ENCODE results near the gene RMP24.
"Not testable (repeated sequence)": the region's sequence is repeated elsewhere in the genome, so short reads cannot be mapped to it uniquely, and the experiment has no call there.

Gene RMP24

DNA sequence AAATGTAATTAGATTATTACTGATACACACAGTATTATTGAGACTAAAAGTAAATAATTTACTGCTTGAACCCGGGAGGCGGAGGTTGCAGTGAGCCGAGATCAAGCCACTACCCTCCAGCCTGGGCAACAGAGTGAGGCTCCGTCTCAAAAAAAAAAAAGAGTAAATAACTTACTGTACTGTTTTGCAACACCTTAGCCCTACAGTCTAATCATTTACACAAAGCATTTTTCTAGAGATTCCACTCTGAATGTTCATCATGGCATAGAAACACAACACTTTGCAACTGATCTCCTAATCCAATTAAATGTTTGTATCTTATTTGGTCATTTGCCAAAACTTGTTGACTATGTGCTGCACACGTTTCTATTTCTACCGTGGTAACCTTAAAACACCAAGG is 23.4 kb upstream of the RMP24 start:
- Mint-ChIP-seq H3K4me1 (no peaks in the 10 kb centered on the region), H3K9me3 (no peaks in the 10 kb centered on the region), H3K4me3 (peak overlapping the region; percentile 82), H3K27me3 (peaks cover 22% of the 10 kb centered on the region), H3K27ac (no peak overlapping the region), H3K36me3 (ENCODE audit: low read depth) (no peaks in the 10 kb centered on the region)
- ATAC-seq (replicated peaks) = no peak

GRCh38 chr18:35949903-35950627 is 22.4 kb upstream of the RMP24 start:
- H3K4me1 Mint-ChIP-seq = no peaks in the 10 kb centered on the region
- H3K36me3 Mint-ChIP-seq (ENCODE audit: low read depth) = no peaks in the 10 kb centered on the region
- ATAC-seq (replicated peaks) = peak; percentile 70
- peaks cover 22% of the 10 kb centered on the region for H3K27me3 Mint-ChIP-seq
- no peak overlapping the region for H3K27ac Mint-ChIP-seq
- H3K4me3 Mint-ChIP-seq = peak overlapping the region; percentile 82
- H3K9me3 Mint-ChIP-seq = no peaks in the 10 kb centered on the region

DNA sequence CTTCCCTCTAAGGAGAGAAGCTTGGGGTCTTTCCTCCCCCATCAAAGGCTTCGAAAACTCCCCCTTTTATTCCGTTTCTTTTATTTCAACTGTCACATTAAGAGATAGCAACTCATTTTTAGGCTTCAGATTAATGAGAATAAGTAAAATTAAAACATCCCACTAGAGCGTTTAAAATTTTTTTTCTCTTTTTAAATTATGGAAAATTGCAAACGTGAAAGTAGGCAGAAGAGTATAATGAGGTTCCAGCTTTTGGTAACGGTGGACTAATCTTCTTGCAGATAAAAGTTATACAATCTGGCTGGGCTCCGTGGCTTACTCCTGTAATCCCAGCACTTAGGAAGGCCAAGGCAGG is 21.9 kb upstream of the RMP24 start:
- Mint-ChIP-seq H3K36me3 (ENCODE audit: low read depth) (no peaks in the 10 kb centered on the region), H3K9me3 (no peaks in the 10 kb centered on the region), H3K4me1 (no peaks in the 10 kb centered on the region), H3K4me3 (peak overlapping the region; percentile 82), H3K27me3 (peaks cover 22% of the 10 kb centered on the region), H3K27ac (no peak overlapping the region)
- no peak for ATAC-seq (replicated peaks)

GRCh38 chr18:35953688-35954087 is 18.8 kb upstream of the RMP24 start:
- no peak for ATAC-seq (replicated peaks)
- no peaks in the 10 kb centered on the region for H3K36me3 Mint-ChIP-seq (ENCODE audit: low read depth)
- H3K9me3 Mint-ChIP-seq = no peaks in the 10 kb centered on the region
- no peak overlapping the region for H3K4me3 Mint-ChIP-seq
- peaks cover 32% of the 10 kb centered on the region for H3K27me3 Mint-ChIP-seq
- H3K4me1 Mint-ChIP-seq = no peaks in the 10 kb centered on the region
- H3K27ac Mint-ChIP-seq = no peak overlapping the region

DNA sequence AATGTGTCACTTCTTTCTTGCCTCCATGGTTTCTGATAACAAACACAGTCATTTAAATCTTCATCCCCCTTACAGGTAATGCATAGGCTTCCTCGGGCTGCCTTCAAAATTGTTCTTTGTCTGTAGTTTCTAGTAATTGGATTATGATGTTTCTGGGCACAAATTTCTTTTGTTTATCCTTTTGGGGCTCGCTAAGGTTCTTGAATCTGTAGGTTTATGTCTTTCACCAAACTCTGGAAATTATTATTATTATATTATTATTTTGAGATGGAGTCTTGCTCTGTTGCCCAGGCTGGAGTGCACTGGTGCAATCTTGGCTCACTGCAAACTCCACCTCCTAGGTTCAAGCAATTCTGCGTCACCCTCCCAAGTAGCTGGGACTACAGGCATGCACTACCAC is 16.3 kb upstream of the RMP24 start:
- Mint-ChIP-seq H3K4me1 (no peaks in the 10 kb centered on the region), H3K27ac (no peak overlapping the region), H3K4me3 (no peak overlapping the region), H3K9me3 (no peaks in the 10 kb centered on the region), H3K36me3 (ENCODE audit: low read depth) (no peaks in the 10 kb centered on the region), H3K27me3 (peaks cover 30% of the 10 kb centered on the region)
- ATAC-seq (replicated peaks) = no peak

DNA sequence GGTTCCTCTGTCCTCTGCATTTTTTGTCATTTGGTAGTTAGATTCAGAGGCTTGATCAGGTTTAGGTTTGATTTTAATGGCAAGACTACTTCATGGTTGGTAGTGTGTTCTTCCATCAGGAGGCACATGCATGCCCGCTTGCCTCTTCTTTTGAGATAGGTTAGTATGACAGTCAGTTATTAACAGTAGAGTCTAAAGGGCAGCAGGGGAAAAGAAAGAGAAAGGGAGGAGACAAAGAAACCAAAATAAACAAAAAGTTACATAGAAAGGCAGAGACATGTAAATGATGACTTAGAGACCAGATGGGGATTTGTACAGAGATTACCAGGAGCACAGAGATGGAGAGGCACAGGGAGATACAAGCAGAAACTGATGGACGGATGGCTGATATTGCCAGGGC is 10.2 kb upstream of the RMP24 start:
- Mint-ChIP-seq H3K9me3 (no peaks in the 10 kb centered on the region), H3K27me3 (peaks cover 12% of the 10 kb centered on the region), H3K36me3 (ENCODE audit: low read depth) (no peaks in the 10 kb centered on the region), H3K4me3 (no peak overlapping the region), H3K27ac (no peak overlapping the region), H3K4me1 (peaks cover 4% of the 10 kb centered on the region)
- no peak for ATAC-seq (replicated peaks)

- no peak overlapping the region for H3K4me3 Mint-ChIP-seq
- no peaks in the 10 kb centered on the region for H3K36me3 Mint-ChIP-seq (ENCODE audit: low read depth)
- H3K27ac Mint-ChIP-seq = peak overlapping the region; percentile 76
- peaks cover 9% of the 10 kb centered on the region for H3K4me1 Mint-ChIP-seq
- peaks cover 2% of the 10 kb centered on the region for H3K27me3 Mint-ChIP-seq
- peak; percentile 76 for ATAC-seq (replicated peaks)
- no peaks in the 10 kb centered on the region for H3K9me3 Mint-ChIP-seq
Measured at GRCh38 chr18:35964319-35964718, 8.2 kb upstream of the RMP24 start.

DNA sequence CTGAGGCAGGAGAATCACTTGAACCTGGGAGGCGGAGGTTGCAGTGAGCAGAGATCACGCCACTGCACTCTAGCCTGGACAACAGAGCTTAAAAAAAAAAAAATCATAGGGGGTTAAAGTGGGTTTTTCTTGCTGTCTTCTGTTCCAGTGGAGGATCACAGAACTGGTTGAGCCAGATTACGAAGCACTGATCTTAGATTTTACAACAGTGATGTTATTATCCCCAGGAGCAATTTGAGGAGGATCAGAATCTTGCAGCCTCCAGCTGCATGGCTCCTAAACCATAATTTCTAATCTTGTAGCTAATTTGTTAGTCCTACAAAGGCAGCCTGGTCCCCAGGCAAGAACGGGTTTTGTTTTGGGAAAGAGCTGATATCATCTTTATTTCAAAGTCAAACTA is 4.6 kb upstream of the RMP24 start:
- not testable (repeated sequence) for H3K9me3 Mint-ChIP-seq; ATAC-seq (replicated peaks); H3K36me3 Mint-ChIP-seq (ENCODE audit: low read depth); H3K27me3 Mint-ChIP-seq
- peak overlapping the region; percentile 98 for H3K4me3 Mint-ChIP-seq
- H3K4me1 Mint-ChIP-seq = peaks cover 22% of the 10 kb centered on the region
- H3K27ac Mint-ChIP-seq = peak overlapping the region; percentile 52

- no peak for ATAC-seq (replicated peaks)
- Mint-ChIP-seq H3K4me3 (peak overlapping the region; percentile 98), H3K27ac (peak overlapping the region; percentile 52), H3K9me3 (no peaks in the 10 kb centered on the region), H3K4me1 (peaks cover 27% of the 10 kb centered on the region), H3K36me3 (ENCODE audit: low read depth) (peaks cover 9% of the 10 kb centered on the region), H3K27me3 (no peaks in the 10 kb centered on the region)
Measured at GRCh38 chr18:35968278-35968880, 4.1 kb upstream of the RMP24 start.

DNA sequence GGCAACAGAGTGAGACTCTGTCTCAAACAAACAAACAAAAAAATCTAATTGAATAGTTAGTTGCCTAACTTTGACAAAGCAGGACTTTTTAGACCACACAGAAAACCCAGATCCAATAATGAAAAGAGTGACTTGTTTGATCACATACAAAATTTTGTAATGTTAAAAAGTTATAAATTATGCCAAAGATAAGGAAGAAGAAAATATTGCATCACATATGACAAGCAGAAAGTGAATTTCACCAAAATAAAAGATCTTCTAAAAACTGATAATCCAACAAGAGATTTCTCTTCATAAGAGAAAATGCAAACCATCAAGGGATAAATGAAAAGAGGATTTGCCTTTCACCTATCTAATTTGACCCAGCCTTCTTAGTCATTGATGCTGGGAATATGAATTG is 2.8 kb upstream of the RMP24 start:
- H3K9me3 Mint-ChIP-seq = no peaks in the 10 kb centered on the region
- peak overlapping the region; percentile 92 for H3K27ac Mint-ChIP-seq
- peak overlapping the region; percentile 98 for H3K4me3 Mint-ChIP-seq
- H3K4me1 Mint-ChIP-seq = peaks cover 32% of the 10 kb centered on the region
- peaks cover 21% of the 10 kb centered on the region for H3K36me3 Mint-ChIP-seq (ENCODE audit: low read depth)
- ATAC-seq (replicated peaks) = no peak
- no peaks in the 10 kb centered on the region for H3K27me3 Mint-ChIP-seq

DNA sequence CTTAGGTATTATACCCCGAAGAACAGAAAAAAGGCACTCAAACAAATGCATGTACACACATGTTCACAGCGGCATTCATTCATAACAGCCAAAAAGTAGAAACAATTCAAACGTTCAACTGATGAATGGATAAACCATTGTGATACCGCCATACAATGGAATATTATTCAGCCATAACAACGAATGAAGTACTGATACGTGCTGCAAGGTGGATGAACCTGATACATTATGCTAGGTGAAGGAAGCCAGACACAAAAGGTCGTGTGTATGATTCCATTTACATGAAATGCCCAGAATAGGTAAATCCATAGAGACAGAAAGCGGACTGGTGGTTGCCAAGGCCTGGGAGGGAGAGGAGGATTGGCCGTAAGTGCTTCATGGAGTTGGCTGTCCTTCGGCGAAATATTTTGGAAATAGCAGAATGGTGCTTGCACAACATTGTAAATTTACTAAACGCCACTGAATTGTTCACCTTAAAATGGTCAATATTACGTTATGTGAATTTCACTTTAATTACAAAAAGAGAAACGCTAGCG is 750 bp upstream of the RMP24 start:
- H3K27me3 Mint-ChIP-seq = no peaks in the 10 kb centered on the region
- peak; percentile 8 for ATAC-seq (replicated peaks)
- H3K4me3 Mint-ChIP-seq = peak overlapping the region; percentile 98
- peaks cover 42% of the 10 kb centered on the region for H3K36me3 Mint-ChIP-seq (ENCODE audit: low read depth)
- no peaks in the 10 kb centered on the region for H3K9me3 Mint-ChIP-seq
- peak overlapping the region; percentile 92 for H3K27ac Mint-ChIP-seq
- H3K4me1 Mint-ChIP-seq = peaks cover 30% of the 10 kb centered on the region

- Mint-ChIP-seq H3K27me3 (no peaks in the 10 kb centered on the region), H3K4me3 (peak overlapping the region; percentile 98), H3K27ac (peak overlapping the region; percentile 92), H3K4me1 (peaks cover 33% of the 10 kb centered on the region), H3K36me3 (ENCODE audit: low read depth) (peaks cover 61% of the 10 kb centered on the region), H3K9me3 (no peaks in the 10 kb centered on the region)
- no peak for ATAC-seq (replicated peaks)
Measured at GRCh38 chr18:35973650-35974049, 1.2 kb downstream of the RMP24 start.

GRCh38 chr18:35974181-35974580 is 1.7 kb downstream of the RMP24 start:
- peak overlapping the region; percentile 98 for H3K4me3 Mint-ChIP-seq
- H3K27ac Mint-ChIP-seq = peak overlapping the region; percentile 92
- H3K27me3 Mint-ChIP-seq = no peaks in the 10 kb centered on the region
- no peak for ATAC-seq (replicated peaks)
- H3K4me1 Mint-ChIP-seq = peaks cover 33% of the 10 kb centered on the region
- H3K9me3 Mint-ChIP-seq = no peaks in the 10 kb centered on the region
- peaks cover 66% of the 10 kb centered on the region for H3K36me3 Mint-ChIP-seq (ENCODE audit: low read depth)

DNA sequence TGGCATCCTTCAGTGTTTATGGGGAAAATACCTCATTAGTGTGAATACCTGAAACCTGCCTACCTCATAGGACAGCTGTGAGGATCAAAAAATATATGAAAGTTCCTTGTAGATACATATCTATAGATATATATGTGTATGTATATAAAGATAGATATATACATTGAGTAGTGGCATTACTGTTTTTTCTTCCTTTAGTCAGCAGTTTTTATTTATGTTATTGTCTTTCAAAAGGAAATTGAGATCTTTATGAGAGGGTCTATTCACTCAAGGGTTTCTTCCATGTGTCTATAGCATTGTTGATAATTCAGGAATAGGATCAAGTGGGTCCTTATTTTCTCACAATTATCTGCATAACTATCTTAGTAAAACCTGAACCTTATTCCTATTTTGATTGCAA is 6.6 kb downstream of the RMP24 start:
- Mint-ChIP-seq H3K4me3 (no peak overlapping the region), H3K27me3 (no peaks in the 10 kb centered on the region), H3K4me1 (peaks cover 11% of the 10 kb centered on the region), H3K9me3 (no peaks in the 10 kb centered on the region), H3K27ac (no peak overlapping the region), H3K36me3 (ENCODE audit: low read depth) (peaks cover 87% of the 10 kb centered on the region)
- no peak for ATAC-seq (replicated peaks)

DNA sequence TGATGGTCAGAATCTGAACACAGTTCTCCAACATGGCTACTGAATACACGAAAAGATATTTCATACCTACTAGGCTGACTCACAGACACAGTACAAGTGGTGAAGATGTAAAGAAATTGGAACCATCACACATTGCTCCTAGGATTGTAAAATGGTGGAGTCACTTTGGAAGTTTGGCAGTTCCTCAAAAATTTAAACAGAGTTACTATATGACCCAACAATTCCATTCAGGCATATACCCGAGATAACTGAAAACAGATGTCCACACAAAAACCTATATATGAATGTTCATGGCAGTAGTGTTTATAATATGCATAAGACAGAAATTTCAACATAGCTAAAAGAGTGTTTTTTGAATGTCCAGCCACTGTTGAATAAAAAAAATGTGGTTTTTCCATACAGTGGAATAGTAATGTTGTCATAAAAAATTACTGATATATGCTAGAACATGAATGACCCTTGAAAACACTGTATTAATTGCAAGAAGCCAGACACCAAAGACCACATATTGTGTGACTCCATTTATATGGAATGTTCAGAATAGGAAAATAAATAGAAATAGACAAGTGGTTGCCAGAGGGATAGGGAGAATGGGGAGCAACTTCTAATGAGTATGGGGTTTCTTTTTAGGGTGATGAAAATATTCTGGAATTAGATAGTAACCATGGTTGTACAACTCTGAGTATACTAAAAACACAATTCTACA is 10.1 kb downstream of the RMP24 start:
- ATAC-seq (replicated peaks) = no peak
- Mint-ChIP-seq H3K4me3 (no peak overlapping the region), H3K27ac (no peak overlapping the region), H3K27me3 (no peaks in the 10 kb centered on the region), H3K9me3 (no peaks in the 10 kb centered on the region), H3K4me1 (peaks cover 6% of the 10 kb centered on the region), H3K36me3 (ENCODE audit: low read depth) (peaks cover 58% of the 10 kb centered on the region)

Data from activated T-helper 17 cell treated with anti-CD3 and anti-CD28 coated beads, Interleukin-2, amount 50 U/mL, for 72 hours (primary cell).